Measurements from ENCODE around the gene ALKBH5. TPM values are rescaled to one million over a fixed set of nuclear protein-coding genes. Genes with fewer than 3 reads are reported as not detected.

The ALKBH5 gene
- total RNA-seq, 1 experiment from 2014 or later, result 97.8 TPM

- Histone ChIP-seq H3K4me3 (replicated peaks in 1 of 2; ENCODE audit: low read depth in 1 of 2, low read length in 2 of 2) (no peak overlapping the region), H3K36me3 (ENCODE audit: control insufficient read depth in 1 of 2, insufficient read depth in 2 of 2, low read length in 2 of 2) (peaks cover 21 to 62% of the 10 kb centered on the region in 2 experiments), H3K27me3 (ENCODE audit: insufficient read depth, low read length) (no peaks in the 10 kb centered on the region), H3K9ac (ENCODE audit: low read length) (no peak overlapping the region), H2AFZ (ENCODE audit: low read depth, low read length, poor library complexity, severe bottlenecking) (no peak overlapping the region), H3K27ac (ENCODE audit: low read depth, low read length) (no peak overlapping the region; the same call in 1 of the 2 replicates), H3K4me1 (ENCODE audit: control insufficient read depth in 1 of 2, insufficient read depth in 2 of 2, low read length in 2 of 2) (peaks cover 0 to 12% of the 10 kb centered on the region in 2 experiments; a peak in 2 of 4 replicates), H3K9me3 (ENCODE audit: control insufficient read depth in 1 of 2, insufficient read depth in 1 of 2, low read depth in 1 of 2, low read length in 2 of 2) (no peaks in the 10 kb centered on the region), H3K4me2 (ENCODE audit: low read length) (no peak overlapping the region), H3K9me2 (ENCODE audit: insufficient read depth) (no peaks in the 10 kb centered on the region), H4K20me1 (ENCODE audit: insufficient read depth) (peaks cover 6% of the 10 kb centered on the region; the same call in 1 of the 2 replicates), H3K79me2 (ENCODE audit: insufficient read depth, low read length) (peaks cover 12% of the 10 kb centered on the region; the same call in 1 of the 2 replicates)
- BruUV-seq (replicated peaks), result no TSS peak
- ChIA-PET CTCF (no interaction called here), POLR2A (interaction anchor here (1.4 kb wide), 1 partner anchor 9 kb away, joined by 5 read pairs; the partner anchor contains the start of gene FLII), RAD21 (ENCODE audit: low non-redundant PET in 1 of 2, low total read pairs in 2 of 2, uncharacterized antibody in 2 of 2, unreplicated experiment in 2 of 2) (no interaction called here)
- no peak for ATAC-seq
- intact Hi-C loops (cut with micrococcal nuclease), result no loop called here
- TF ChIP-seq SP1 (IDR thresholded peaks at IDR 0.05; ENCODE audit: low read depth) (no peak), MAX (IDR thresholded peaks at IDR 0.05) (no peak), JUND (IDR thresholded peaks at IDR 0.05) (no peak), CBX3 (IDR thresholded peaks at IDR 0.05; ENCODE audit: low read depth) (no peak), TCF7L2 (IDR thresholded peaks at IDR 0.05; ENCODE audit: borderline replicate concordance, extremely low read depth, insufficient read depth, insufficient read length) (no peak), YY1 (IDR thresholded peaks at IDR 0.05; ENCODE audit: extremely low read depth, insufficient replicate concordance, low read depth, low read length) (no peak), ZBTB33 (IDR thresholded peaks at IDR 0.05; ENCODE audit: extremely low read depth, insufficient replicate concordance, low read length) (no peak), SRF (IDR thresholded peaks at IDR 0.05; ENCODE audit: low read depth) (no peak), SIN3A (IDR thresholded peaks at IDR 0.05; ENCODE audit: low read depth) (no peak), ATF3 (IDR thresholded peaks at IDR 0.05) (no peak), POLR2A (IDR thresholded peaks at IDR 0.05; ENCODE audit: borderline replicate concordance, extremely low read depth, insufficient read depth, insufficient read length) (no peak), FOSL1 (IDR thresholded peaks at IDR 0.05; ENCODE audit: low read depth) (no peak), RAD21 (IDR thresholded peaks at IDR 0.05; ENCODE audit: low read depth) (no peak)
- TF ChIP-seq, protein P1, sequence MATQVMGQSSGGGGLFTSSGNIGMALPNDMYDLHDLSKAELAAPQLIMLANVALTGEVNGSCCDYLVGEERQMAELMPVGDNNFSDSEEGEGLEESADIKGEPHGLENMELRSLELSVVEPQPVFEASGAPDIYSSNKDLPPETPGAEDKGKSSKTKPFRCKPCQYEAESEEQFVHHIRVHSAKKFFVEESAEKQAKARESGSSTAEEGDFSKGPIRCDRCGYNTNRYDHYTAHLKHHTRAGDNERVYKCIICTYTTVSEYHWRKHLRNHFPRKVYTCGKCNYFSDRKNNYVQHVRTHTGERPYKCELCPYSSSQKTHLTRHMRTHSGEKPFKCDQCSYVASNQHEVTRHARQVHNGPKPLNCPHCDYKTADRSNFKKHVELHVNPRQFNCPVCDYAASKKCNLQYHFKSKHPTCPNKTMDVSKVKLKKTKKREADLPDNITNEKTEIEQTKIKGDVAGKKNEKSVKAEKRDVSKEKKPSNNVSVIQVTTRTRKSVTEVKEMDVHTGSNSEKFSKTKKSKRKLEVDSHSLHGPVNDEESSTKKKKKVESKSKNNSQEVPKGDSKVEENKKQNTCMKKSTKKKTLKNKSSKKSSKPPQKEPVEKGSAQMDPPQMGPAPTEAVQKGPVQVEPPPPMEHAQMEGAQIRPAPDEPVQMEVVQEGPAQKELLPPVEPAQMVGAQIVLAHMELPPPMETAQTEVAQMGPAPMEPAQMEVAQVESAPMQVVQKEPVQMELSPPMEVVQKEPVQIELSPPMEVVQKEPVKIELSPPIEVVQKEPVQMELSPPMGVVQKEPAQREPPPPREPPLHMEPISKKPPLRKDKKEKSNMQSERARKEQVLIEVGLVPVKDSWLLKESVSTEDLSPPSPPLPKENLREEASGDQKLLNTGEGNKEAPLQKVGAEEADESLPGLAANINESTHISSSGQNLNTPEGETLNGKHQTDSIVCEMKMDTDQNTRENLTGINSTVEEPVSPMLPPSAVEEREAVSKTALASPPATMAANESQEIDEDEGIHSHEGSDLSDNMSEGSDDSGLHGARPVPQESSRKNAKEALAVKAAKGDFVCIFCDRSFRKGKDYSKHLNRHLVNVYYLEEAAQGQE (IDR thresholded peaks at IDR 0.05; ENCODE audit: low read depth), result no peak
- no peak for DNase-seq (ENCODE audit: low read depth, low spot score)
Observed at GRCh38 chr17:18250708-18251107, 67.1 kb downstream of the ALKBH5 start.
